Gastrocnemius medialis (tissue), 4 donors: ENCODE results near the gene LRRC61. TPM values are rescaled to one million over a fixed set of nuclear protein-coding genes. Genes with fewer than 3 reads are reported as not detected.
A peak's percentile ranks its signal among the peaks of the same experiment; 100 is the strongest.

Source experiments
- ATAC-seq, 2 donors: fragments of 150-250 bp; one replicate each; pipeline ENCODE4 v1.9.1; 2016
- DNase-seq, 2 donors: peaks; one replicate each; pipeline ENCODE4 v3.0.0-alpha.2; 2019
- H3K27ac ChIP-seq, 4 donors: fragments of 200-600 bp; sonication (generic); 1 replicate in 1 of 4; 2 replicates in 3 of 4; pipeline ENCODE4 v1.5.1; 2016 to 2018; ENCODE audit warnings: mild to moderate bottlenecking in 2 of 4, moderate library complexity in 1 of 4
- H3K27me3 ChIP-seq, 3 donors: fragments of 200-600 bp; sonication (generic) in 2 of 3; 1 replicate in 1 of 3; 2 replicates in 2 of 3; pipeline versions ENCODE4 v1.5.1 to v1.6.0; 2016 to 2019; ENCODE audit warnings: mild to moderate bottlenecking in 1 of 3, moderate library complexity in 1 of 3
- H3K36me3 ChIP-seq, 2 donors: fragments of 200-600 bp; sonication (generic) in 1 of 2; one replicate each; pipeline ENCODE4 v1.5.1; 2017 to 2018
- H3K4me1 ChIP-seq, 2 donors: fragments of 200-600 bp; sonication (generic) in 1 of 2; one replicate each; pipeline ENCODE4 v1.5.1; 2016 to 2017; ENCODE audit warnings: mild to moderate bottlenecking in 2 of 2
- H3K4me3 ChIP-seq, 4 donors: fragments of 200-600 bp; sonication (generic) in 3 of 4; 1 replicate in 1 of 4; 2 replicates in 3 of 4; pipeline ENCODE4 v1.5.1; 2016 to 2019; ENCODE audit warnings: mild to moderate bottlenecking in 2 of 4
- H3K9me3 ChIP-seq, 3 donors: fragments of 200-600 bp; sonication (generic) in 2 of 3; 1 replicate in 1 of 3; 2 replicates in 2 of 3; pipeline ENCODE4 v1.5.1; 2016 to 2019
- CTCF ChIP-seq, 5 experiments: fragments of 450-650 bp in 3 of 5; fragments of 200-600 bp in 2 of 5; sonication (generic) in 2 of 5; IDR thresholded peaks in 4 of 5; conservative IDR thresholded peaks in 1 of 5; 1 replicate in 4 of 5; 2 replicates in 1 of 5; pipeline ENCODE4 v1.5.1; 2016 to 2019; ENCODE audit warnings: antibody characterized with exemption in 5 of 5, mild to moderate bottlenecking in 3 of 5, moderate library complexity in 3 of 5
- POLR2A ChIP-seq, 2 donors: fragments of 450-650 bp; IDR thresholded peaks; one replicate each; pipeline ENCODE4 v1.6.1; 2017; ENCODE audit warnings: antibody characterized with exemption in 2 of 2, mild to moderate bottlenecking in 2 of 2, moderate library complexity in 2 of 2
- in situ Hi-C, 4 donors: fragments of 200-750 bp; cut with MboI; loops; one replicate each; pipeline versions ENCODE4 v1.15.0 to v1.8.0; 2017; ENCODE audit warnings: low sequenced_read_pairs in 4 of 4
- intact Hi-C: fragments of 100-400 bp; cut with DNase I; formaldehyde crosslinking; loops from one replicate; pipeline ENCODE4 v1.15.1; 2023; ENCODE audit warnings: low total_unique reads
- total RNA-seq, 4 donors: library from RNA; depleted of rRNA; stranded (reverse); fragments of >200 nt; gene quantifications; one replicate each; pipeline versions ENCODE4 v1.1.0 to v1.2.3, GENCODE V29; 2016

The LRRC61 gene
- total RNA-seq, 4 donors from 2014 or later = 0.62 to 6.8 (median 1.9) TPM

GRCh38 chr7:150357771-150358427, 34.7 kb downstream of the LRRC61 start:
- in situ Hi-C loops = no loop called here
- H3K27me3 ChIP-seq = no peaks in the 10 kb centered on the region
- intact Hi-C loops = loop anchor here (2.0 kb wide), 1 partner anchor 63 kb away; no protein-coding TSS in a partner anchor
- H3K9me3 ChIP-seq = no peaks in the 10 kb centered on the region
- peaks cover 20 to 21% of the 10 kb centered on the region in 2 donors for H3K4me1 ChIP-seq
- TF ChIP-seq POLR2A (IDR thresholded peaks at IDR 0.05) (no peak), CTCF (IDR thresholded peaks at IDR 0.05 in 4 of 5, conservative IDR thresholded peaks at IDR 0.05 in 1 of 5) (no peak)
- ATAC-seq (peak in 1 of 2 donors; percentile 26), DNase-seq (no peak)
- peak overlapping the region in 2 of 4 donors; percentile 42 to 51 for H3K27ac ChIP-seq
- H3K36me3 ChIP-seq = no peaks in the 10 kb centered on the region
- H3K4me3 ChIP-seq = no peak overlapping the region

GRCh38 chr7:150358433-150358832, 35.3 kb downstream of the LRRC61 start:
- H3K27ac ChIP-seq = no peak overlapping the region
- H3K4me1 ChIP-seq = peaks cover 22% of the 10 kb centered on the region in 2 donors
- intact Hi-C loops = no loop called here
- H3K36me3 ChIP-seq = no peaks in the 10 kb centered on the region
- H3K4me3 ChIP-seq = no peak overlapping the region
- TF ChIP-seq CTCF (IDR thresholded peaks at IDR 0.05 in 4 of 5, conservative IDR thresholded peaks at IDR 0.05 in 1 of 5) (no peak), POLR2A (IDR thresholded peaks at IDR 0.05) (no peak)
- H3K9me3 ChIP-seq = no peaks in the 10 kb centered on the region
- ATAC-seq (no peak), DNase-seq (no peak)
- in situ Hi-C loops = no loop called here
- no peaks in the 10 kb centered on the region for H3K27me3 ChIP-seq

GRCh38 chr7:150358988-150359621, 36.0 kb downstream of the LRRC61 start:
- Histone ChIP-seq H3K9me3 (no peaks in the 10 kb centered on the region), H3K27me3 (no peaks in the 10 kb centered on the region), H3K36me3 (no peaks in the 10 kb centered on the region), H3K27ac (no peak overlapping the region), H3K4me3 (no peak overlapping the region), H3K4me1 (peaks cover 24 to 29% of the 10 kb centered on the region in 2 donors)
- DNase-seq (no peak), ATAC-seq (no peak)
- in situ Hi-C loops = no loop called here
- no peak for TF ChIP-seq POLR2A (IDR thresholded peaks at IDR 0.05)
- no peak for TF ChIP-seq CTCF (IDR thresholded peaks at IDR 0.05 in 4 of 5, conservative IDR thresholded peaks at IDR 0.05 in 1 of 5)
- intact Hi-C loops = no loop called here

- DNase-seq (no peak), ATAC-seq (no peak)
- peaks cover 29 to 35% of the 10 kb centered on the region in 2 donors for H3K4me1 ChIP-seq
- H3K36me3 ChIP-seq = no peaks in the 10 kb centered on the region
- in situ Hi-C loops (no loop called here), intact Hi-C loops (loop anchor here (10.0 kb wide), 2 partner anchors 885 to 1475 kb away; partner anchors contain the start of genes EZH2 and SMARCD3)
- no peak overlapping the region for H3K27ac ChIP-seq
- TF ChIP-seq POLR2A (IDR thresholded peaks at IDR 0.05) = no peak
- TF ChIP-seq CTCF (IDR thresholded peaks at IDR 0.05 in 4 of 5, conservative IDR thresholded peaks at IDR 0.05 in 1 of 5) = no peak
- H3K27me3 ChIP-seq = no peaks in the 10 kb centered on the region
- H3K9me3 ChIP-seq = no peaks in the 10 kb centered on the region
- H3K4me3 ChIP-seq = no peak overlapping the region
Measured at GRCh38 chr7:150359622-150360362, 36.6 kb downstream of the LRRC61 start.
